NCI-H446 treated with DMSO at 0.1 percent for 48 hours (cell line): ENCODE data around the gene PCDHA11.
"Not testable (repeated sequence)": the region's sequence is repeated elsewhere in the genome, so short reads cannot be mapped to it uniquely, and the experiment has no call there.

Source experiments
- DNase-seq: peaks from one replicate; lab custom pipeline; 2025; lab: John Stamatoyannopoulos, UW

The PCDHA11 gene, protein sequence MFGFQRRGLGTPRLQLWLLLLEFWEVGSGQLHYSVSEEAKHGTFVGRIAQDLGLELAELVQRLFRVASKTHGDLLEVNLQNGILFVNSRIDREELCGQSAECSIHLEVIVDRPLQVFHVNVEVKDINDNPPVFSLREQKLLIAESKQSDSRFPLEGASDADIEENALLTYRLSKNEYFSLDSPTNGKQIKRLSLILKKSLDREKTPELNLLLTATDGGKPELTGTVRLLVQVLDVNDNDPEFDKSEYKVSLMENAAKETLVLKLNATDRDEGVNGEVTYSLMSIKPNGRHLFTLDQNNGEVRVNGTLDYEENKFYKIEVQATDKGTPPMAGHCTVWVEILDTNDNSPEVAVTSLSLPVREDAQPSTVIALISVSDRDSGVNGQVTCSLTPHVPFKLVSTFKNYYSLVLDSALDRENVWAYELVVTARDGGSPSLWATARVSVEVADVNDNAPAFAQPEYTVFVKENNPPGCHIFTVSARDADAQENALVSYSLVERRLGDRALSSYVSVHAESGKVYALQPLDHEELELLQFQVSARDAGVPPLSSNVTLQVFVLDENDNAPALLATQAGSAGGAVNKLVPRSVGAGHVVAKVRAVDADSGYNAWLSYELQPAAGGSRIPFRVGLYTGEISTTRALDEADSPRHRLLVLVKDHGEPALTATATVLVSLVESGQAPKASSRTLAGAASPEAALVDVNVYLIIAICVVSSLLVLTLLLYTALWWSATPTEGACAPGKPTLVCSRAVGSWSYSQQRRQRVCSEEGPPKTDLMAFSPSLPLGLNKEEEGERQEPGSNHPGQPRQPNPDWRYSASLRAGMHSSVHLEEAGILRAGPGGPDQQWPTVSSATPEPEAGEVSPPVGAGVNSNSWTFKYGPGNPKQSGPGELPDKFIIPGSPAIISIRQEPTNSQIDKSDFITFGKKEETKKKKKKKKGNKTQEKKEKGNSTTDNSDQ

DNA sequence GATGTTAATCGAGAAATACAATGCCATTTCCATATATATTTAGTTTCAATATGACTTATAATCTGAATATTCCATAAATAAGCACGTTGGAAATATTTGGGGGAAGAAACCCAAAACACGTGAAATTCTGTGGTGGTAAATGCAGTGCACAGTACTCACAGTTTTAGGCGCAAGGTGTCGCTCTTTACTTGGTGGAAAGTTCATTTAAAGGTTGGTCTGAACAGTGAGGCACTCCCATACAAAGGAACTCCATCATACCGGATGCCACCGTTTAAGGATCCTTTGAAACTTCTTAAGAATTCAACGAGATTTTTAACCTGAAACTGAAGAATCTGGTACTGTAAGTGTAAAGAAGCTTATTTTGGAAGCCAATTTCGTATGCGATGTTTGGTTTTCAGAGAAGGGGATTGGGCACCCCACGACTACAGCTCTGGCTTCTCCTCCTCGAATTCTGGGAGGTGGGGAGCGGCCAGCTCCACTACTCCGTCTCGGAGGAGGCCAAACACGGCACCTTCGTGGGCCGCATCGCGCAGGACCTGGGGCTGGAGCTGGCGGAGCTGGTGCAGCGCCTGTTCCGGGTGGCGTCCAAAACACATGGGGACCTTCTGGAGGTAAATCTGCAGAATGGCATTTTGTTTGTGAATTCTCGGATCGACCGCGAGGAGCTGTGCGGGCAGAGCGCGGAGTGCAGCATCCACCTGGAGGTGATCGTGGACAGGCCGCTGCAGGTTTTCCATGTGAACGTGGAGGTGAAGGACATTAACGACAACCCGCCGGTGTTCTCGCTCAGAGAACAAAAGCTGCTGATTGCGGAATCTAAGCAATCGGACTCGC is at the start of gene PCDHA11:
PCDHA11 (plus strand) TSS at position 237 of the 834 bp plus-strand sequence; CDS start at position 384, 147 bp downstream.
- DNase-seq, result no peak

DNA sequence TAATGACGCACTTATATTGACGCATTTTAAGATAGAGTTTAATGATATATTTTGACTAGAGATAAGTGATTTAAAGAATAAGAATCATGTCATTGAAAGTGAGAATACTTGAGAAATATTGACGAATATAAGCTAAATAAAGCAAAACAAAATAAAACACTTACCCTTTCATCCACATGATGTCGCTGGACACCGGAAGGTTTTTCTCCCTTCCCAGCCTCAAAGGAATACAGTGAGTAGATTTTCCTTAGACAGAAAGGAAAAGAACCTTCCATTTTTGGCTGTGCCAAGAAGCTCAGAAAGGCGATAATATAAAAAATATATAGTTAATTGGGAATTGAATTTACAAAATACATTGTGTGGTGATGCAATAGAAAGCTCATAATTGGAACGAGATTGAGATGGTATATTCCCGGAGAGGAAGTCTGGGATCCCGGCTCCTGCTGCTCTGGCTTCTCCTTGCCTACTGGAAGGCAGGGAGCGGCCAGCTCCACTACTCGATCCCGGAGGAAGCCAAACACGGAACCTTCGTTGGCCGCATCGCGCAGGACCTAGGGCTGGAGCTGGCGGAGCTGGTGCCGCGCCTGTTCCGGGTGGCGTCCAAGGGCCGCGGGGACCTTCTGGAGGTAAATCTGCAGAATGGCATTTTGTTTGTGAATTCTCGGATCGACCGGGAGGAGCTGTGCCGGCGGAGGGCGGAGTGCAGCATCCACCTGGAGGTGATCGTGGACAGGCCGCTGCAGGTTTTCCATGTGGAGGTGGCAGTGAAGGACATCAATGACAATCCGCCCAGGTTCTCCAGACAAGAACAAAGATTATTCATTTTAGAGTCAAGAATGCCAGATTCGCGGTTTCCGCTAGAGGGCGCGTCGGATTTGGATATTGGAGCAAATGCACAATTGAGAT is 47.1 kb upstream of the PCDHA11 start, which contains the start of gene PCDHA5:
PCDHA5 (plus strand) TSS at position 239 of the 906 bp plus-strand sequence.
- DNase-seq, result no peak

DNA sequence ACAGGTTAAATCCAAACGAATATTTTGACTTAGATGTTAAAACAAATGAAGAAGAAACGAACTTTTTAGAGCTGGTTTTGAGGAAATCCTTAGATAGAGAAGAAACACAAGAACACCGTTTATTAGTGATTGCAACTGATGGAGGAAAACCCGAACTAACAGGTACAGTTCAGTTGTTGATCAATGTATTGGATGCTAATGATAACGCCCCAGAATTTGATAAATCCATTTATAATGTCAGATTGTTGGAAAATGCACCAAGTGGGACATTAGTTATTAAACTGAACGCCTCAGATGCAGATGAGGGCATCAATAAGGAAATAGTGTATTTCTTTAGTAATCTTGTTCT is 46.5 kb upstream of the PCDHA11 start:
- no peak for DNase-seq

DNA sequence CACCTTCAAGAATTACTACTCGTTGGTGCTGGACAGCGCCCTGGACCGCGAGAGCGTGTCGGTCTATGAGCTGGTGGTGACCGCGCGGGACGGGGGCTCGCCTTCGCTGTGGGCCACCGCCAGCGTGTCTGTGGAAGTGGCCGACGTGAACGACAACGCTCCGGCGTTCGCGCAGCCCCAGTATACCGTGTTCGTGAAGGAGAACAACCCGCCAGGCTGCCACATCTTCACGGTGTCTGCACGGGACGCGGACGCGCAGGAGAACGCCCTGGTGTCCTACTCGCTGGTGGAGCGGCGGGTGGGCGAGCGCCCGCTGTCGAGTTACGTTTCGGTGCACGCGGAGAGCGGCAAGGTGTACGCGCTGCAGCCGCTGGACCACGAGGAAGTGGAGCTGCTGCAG is 45.8 kb upstream of the PCDHA11 start:
- DNase-seq, result not testable (repeated sequence)

DNA sequence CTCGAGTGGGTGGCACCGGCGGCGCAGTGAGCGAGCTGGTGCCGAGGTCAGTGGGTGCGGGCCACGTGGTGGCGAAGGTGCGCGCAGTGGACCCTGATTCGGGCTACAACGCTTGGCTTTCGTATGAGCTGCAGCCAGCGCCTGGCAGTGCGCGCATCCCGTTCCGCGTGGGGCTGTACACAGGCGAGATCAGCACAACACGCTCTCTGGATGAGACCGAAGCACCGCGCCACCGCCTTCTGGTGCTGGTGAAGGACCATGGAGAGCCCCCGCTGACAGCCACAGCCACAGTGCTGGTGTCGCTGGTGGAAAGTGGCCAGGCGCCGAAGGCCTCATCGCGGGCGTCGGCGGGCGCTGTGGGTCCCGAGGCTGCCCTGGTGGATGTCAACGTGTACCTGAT is 45.3 kb upstream of the PCDHA11 start:
- no peak for DNase-seq

DNA sequence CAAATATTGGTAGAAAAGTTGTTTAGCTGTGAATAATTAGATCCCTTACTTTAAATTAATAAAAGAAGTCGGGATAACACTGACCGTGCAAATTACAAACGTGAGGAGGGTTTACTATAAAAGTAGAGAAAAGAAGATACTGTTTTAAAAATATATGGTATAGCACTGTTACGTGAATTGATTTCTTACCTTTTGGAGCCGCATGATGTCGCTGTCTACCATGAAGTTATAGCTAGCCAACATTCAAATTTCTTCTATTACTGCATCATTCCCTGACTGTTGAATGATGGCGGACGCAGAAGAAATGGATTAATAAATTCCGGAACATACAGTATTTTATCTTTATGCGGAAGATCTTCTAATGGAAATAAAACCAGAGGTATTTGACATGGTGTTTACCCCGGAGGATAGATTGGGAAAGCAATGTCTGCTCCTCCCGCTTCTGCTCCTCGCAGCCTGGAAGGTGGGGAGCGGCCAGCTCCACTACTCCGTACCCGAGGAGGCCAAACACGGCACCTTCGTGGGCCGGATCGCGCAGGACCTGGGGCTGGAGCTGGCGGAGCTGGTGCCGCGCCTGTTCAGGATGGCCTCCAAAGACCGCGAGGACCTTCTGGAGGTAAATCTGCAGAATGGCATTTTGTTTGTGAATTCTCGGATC is 40.9 kb upstream of the PCDHA11 start, which contains the start of gene PCDHA6:
PCDHA6 (plus strand) TSS at position 257 of the 658 bp plus-strand sequence; CDS start at position 389, 132 bp downstream.
- peak; percentile 23 for DNase-seq

DNA sequence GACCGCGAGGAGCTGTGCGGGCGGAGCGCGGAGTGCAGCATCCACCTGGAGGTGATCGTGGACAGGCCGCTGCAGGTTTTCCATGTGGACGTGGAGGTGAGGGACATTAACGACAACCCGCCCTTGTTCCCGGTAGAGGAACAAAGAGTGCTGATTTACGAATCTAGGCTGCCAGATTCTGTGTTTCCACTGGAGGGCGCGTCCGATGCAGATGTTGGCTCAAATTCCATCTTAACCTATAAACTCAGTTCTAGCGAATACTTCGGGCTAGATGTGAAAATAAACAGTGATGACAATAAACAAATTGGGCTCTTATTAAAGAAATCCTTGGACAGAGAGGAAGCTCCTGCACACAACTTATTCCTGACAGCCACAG is 40.4 kb upstream of the PCDHA11 start:
- DNase-seq, result peak; percentile 19

DNA sequence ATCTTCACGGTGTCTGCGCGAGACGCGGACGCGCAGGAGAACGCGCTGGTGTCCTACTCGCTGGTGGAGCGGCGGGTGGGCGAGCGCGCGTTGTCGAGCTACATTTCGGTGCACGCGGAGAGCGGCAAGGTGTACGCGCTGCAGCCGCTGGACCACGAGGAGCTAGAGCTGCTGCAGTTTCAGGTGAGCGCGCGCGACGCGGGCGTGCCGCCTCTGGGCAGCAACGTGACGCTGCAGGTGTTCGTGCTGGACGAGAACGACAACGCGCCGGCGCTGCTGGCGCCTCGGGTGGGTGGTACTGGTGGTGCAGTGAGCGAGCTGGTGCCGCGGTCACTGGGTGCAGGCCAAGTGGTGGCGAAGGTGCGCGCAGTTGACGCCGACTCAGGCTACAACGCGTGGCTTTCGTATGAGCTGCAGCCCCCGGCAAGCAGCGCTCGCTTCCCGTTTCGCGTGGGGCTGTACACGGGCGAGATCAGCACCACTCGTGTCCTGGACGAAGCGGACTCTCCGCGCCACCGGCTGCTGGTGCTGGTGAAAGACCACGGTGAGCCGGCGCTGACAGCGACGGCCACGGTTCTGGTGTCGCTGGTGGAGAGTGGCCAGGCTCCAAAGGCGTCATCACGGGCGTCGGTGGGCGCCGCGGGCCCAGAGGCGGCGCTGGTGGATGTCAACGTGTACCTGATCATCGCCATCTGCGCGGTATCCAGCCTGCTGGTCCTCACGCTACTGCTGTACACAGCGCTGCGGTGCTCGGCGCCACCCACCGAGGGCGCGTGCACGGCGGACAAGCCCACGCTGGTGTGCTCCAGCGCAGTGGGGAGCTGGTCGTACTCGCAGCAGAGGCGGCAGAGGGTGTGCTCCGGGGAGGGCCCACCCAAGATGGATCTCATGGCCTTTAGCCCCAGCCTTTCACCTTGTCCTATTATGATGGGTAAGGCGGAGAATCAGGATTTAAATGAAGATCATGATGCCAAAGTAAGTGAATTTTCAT is 39.0 kb upstream of the PCDHA11 start:
- not testable (repeated sequence) for DNase-seq

DNA sequence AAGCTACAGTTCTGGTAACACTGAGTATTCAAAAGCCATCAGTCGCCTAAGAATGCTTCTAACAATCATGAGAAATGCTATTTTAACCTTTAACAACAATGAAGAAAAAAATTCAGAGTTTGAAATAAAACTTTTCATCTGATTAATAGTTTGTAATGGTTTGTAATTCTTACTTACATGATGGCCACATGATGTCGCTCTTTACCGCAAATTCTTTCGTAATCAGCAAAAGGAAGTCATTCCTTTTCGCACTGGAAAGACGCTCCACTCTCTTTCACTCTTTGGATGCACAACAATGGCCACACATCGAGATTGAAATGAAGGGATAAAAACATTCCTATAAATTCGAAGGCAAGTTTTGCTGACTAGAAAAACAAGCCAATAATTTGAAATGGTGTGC is 34.8 kb upstream of the PCDHA11 start, which contains the start of gene PCDHA7:
PCDHA7 (plus strand) TSS at position 277 of the 400 bp plus-strand sequence; CDS start at position 392, 115 bp downstream.
- DNase-seq, result no peak

DNA sequence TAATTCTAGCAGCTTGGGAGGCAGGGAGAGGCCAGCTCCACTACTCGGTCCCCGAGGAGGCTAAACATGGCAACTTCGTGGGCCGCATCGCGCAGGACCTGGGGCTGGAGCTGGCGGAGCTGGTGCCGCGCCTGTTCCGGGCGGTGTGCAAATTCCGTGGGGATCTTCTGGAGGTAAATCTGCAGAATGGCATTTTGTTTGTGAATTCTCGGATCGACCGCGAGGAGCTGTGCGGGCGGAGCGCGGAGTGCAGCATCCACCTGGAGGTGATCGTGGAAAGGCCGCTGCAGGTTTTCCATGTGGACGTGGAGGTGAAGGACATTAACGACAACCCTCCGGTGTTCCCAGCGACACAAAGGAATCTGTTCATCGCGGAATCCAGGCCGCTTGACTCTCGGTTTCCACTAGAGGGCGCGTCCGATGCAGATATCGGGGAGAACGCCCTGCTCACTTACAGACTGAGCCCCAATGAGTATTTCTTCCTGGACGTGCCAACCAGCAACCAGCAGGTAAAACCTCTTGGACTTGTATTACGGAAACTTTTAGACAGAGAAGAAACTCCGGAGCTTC is 34.2 kb upstream of the PCDHA11 start:
- DNase-seq, result not testable (repeated sequence)

DNA sequence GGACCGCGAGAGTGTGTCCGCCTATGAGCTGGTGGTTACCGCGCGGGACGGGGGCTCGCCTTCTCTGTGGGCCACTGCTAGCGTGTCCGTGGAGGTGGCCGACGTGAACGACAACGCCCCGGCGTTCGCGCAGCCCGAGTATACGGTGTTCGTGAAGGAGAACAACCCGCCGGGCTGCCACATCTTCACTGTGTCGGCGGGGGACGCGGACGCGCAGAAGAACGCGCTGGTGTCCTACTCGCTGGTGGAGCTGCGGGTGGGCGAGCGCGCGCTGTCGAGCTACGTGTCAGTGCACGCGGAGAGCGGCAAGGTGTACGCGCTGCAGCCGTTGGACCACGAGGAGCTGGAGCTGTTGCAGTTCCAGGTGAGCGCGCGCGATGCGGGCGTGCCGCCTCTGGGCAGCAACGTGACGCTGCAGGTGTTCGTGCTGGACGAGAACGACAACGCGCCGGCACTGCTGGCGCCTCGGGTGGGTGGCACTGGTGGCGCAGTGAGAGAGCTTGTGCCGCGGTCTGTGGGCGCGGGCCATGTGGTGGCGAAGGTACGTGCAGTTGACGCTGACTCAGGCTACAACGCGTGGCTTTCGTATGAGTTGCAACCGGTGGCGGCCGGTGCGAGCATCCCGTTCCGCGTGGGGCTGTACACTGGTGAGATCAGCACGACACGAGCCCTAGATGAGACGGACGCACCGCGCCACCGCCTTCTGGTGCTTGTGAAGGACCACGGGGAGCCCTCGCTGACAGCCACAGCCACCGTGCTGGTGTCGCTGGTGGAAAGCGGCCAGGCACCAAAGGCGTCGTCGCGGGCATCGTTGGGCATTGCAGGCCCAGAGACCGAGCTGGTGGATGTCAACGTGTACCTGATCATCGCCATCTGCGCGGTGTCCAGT is 32.9 kb upstream of the PCDHA11 start:
- no peak for DNase-seq

DNA sequence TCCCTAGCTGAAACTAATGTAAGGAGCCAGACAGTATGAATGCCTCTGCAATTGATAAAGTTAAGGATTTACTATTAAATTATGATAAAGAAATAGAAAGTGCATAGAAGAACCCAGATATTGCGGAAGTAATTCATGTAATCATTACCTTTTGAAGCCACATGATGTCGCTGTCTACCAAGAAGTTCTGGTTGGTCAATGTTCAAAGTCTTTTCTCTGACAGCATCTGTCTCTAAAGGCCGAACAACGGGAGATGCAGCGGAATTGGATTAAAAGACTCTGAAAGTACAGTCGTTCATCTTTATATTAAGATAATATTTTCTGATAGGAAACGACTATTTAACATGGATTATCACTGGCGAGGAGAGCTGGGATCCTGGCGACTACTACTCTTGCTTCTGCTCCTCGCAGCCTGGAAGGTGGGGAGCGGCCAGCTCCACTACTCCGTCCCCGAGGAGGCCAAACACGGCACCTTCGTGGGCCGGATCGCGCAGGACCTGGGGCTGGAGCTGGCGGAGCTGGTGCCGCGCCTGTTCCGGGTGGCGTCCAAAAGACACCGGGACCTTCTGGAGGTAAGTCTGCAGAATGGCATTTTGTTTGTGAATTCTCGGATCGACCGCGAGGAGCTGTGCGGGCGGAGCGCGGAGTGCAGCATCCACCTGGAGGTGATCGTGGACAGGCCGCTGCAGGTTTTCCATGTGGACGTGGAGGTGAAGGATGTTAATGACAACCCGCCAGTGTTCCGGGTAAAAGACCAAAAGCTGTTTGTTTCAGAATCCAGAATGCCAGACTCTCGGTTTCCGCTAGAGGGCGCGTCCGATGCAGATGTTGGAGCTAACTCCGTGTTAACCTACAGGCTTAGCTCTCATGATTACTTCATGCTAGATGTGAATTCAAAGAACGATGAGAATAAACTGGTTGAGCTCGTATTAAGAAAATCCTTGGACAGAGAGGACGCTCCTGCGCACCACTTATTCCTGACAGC is 27.5 kb upstream of the PCDHA11 start, which contains the start of gene PCDHA8:
PCDHA8 (plus strand) TSS at position 210 of the 985 bp plus-strand sequence; CDS start at position 345, 135 bp downstream.
- DNase-seq, result no peak

DNA sequence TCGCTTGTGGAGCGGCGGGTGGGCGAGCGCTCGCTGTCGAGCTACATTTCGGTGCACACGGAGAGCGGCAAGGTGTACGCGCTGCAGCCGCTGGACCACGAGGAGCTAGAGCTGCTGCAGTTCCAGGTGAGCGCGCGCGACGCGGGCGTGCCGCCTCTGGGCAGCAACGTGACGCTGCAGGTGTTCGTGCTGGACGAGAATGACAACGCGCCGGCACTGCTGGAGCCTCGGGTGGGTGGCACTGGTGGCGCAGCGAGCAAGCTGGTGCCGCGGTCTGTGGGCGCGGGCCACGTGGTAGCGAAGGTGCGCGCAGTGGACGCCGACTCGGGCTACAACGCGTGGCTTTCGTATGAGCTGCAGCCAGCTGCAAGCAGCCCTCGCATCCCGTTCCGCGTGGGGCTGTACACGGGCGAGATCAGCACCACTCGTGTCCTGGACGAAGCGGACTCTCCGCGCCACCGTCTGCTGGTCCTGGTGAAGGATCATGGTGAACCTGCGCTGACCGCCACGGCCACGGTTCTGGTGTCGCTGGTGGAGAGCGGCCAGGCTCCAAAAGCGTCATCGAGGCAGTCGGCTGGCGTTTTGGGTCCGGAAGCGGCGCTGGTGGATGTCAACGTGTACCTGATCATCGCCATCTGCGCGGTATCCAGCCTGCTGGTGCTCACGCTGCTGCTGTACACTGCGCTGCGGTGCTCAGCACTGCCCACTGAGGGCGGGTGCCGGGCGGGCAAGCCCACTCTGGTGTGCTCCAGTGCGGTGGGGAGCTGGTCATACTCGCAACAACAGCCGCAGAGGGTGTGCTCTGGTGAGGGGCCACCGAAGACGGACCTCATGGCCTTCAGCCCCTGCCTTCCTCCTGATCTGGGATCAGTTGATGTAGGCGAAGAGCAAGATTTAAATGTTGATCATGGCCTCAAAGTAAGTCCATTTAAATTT is 25.7 kb upstream of the PCDHA11 start:
- no peak for DNase-seq

DNA sequence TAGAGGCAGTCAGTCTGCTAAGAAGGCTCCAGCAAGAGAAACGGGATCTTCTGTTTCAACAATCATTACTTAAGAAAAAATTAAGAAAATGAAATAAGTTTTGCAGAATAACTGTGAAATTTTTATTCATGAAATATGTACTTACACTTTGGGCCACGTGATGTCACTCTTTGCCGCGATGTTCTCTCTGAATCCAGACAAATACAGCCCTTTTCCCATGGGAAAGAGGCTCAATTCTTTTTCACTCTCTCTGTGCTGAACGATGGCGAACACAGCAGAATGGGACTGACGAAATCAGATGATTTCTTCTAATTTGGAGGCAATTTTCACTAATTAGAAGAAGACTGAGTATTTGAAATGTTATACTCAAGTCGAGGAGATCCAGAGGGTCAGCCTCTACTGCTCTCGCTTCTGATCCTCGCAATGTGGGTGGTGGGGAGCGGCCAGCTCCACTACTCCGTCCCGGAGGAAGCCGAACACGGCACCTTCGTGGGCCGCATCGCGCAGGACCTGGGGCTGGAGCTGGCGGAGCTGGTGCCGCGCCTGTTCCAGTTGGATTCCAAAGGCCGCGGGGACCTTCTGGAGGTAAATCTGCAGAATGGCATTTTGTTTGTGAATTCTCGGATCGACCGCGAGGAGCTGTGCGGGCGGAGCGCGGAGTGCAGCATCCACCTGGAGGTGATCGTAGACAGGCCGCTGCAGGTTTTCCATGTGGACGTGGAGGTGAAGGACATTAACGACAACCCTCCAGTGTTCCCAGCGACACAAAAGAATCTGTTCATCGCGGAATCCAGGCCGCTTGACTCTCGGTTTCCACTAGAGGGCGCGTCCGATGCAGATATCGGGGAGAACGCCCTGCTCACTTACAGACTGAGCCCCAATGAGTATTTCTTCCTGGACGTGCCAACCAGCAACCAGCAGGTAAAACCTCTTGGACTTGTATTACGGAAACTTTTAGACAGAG is 20.3 kb upstream of the PCDHA11 start, which contains the start of gene PCDHA9:
PCDHA9 (plus strand) TSS at position 244 of the 964 bp plus-strand sequence; CDS start at position 358, 114 bp downstream.
- not testable (repeated sequence) for DNase-seq
